HepG2 (cell line): ENCODE results near the gene TARBP2. TPM values are rescaled to one million over a fixed set of nuclear protein-coding genes. Genes with fewer than 3 reads are reported as not detected.

Source experiments
- ARHGAP35 ChIP-seq: sonication (generic); formaldehyde crosslinking; IDR thresholded peaks from 2 replicates; pipeline ENCODE4 v1.9.0; 2022; ENCODE audit warnings: mild to moderate bottlenecking, inconsistent platforms, moderate library complexity, missing genetic modification reagents, borderline replicate concordance
- DMAP1 ChIP-seq: IDR thresholded peaks from 2 replicates; pipeline ENCODE4 v1.6.1; 2016
- FOXA1 ChIP-seq, 2 experiments: fragments of 450-650 bp in 1 of 2; sonication (generic) in 1 of 2; formaldehyde crosslinking in 1 of 2; IDR thresholded peaks; 2 replicates each; pipeline versions ENCODE4 v1.4.0 to v1.6.1; 2016 to 2020; ENCODE audit warnings: missing genetic modification reagents in 1 of 2
- KAT8 ChIP-seq: IDR thresholded peaks from 2 replicates; pipeline ENCODE4 v1.6.1; 2016; ENCODE audit warnings: missing genetic modification reagents, missing compliant biosample characterization
- MLLT10 ChIP-seq: sonication (generic); formaldehyde crosslinking; IDR thresholded peaks from 2 replicates; pipeline ENCODE4 v1.4.0; 2020; ENCODE audit warnings: missing genetic modification reagents
- PHB2 ChIP-seq: fragments of 450-650 bp; IDR thresholded peaks from 2 replicates; pipeline ENCODE4 v1.6.1; 2018; ENCODE audit not compliant: partially characterized antibody
- PHF8 ChIP-seq: sonication (generic); formaldehyde crosslinking; IDR thresholded peaks from 2 replicates; pipeline ENCODE4 v1.5.0; 2020; ENCODE audit warnings: missing genetic modification reagents
- SUZ12 ChIP-seq: fragments of 150-350 bp; IDR thresholded peaks from 2 replicates; pipeline ENCODE4 v1.6.1; 2014; ENCODE audit warnings: low read depth, low read length
- ZNF12 ChIP-seq: sonication (generic); formaldehyde crosslinking; IDR thresholded peaks from 2 replicates; pipeline ENCODE4 v1.5.0; 2020; ENCODE audit warnings: missing genetic modification reagents
- ZNF136 ChIP-seq: sonication (generic); formaldehyde crosslinking; IDR thresholded peaks from 2 replicates; pipeline ENCODE4 v1.8.1; 2022; ENCODE audit warnings: low read depth, mild to moderate bottlenecking, moderate library complexity, missing genetic modification reagents
- ZNF510 ChIP-seq: sonication (generic); formaldehyde crosslinking; IDR thresholded peaks from 2 replicates; pipeline ENCODE4 v1.4.0; 2020; ENCODE audit warnings: low read depth, mild to moderate bottlenecking, missing genetic modification reagents
- ZNF543 ChIP-seq: sonication (generic); formaldehyde crosslinking; IDR thresholded peaks from 2 replicates; pipeline ENCODE4 v1.4.0; 2020; ENCODE audit warnings: mild to moderate bottlenecking, missing genetic modification reagents
- polyA plus RNA-seq, 8 experiments: library from polyadenylated mRNA; depleted of rRNA in 3 of 8; stranded (reverse) in 7 of 8; unstranded in 1 of 8; fragments of >200 nt; fragmentation: Illumina TruSeq in 4 of 8; extraction: Trizol in 4 of 8; gene quantifications; 2 replicates each; pipeline versions ENCODE4 v1.2.1 to v1.2.3, GENCODE V29; 2011 to 2016; ENCODE audit warnings: low read depth in 4 of 8, missing spikeins in 1 of 8, mixed read lengths in 1 of 8; ENCODE audit not compliant: insufficient read depth in 1 of 8
- total RNA-seq, 5 experiments: library from RNA; depleted of rRNA; stranded (reverse); fragments of >200 nt; fragmentation: Illumina TruSeq; extraction: Trizol; gene quantifications; 2 replicates each; pipeline ENCODE4 v1.2.3, GENCODE V29; 2016; ENCODE audit warnings: low read depth in 1 of 5
- TF ChIP-seq, protein P1 (sequence below): sonication (generic); formaldehyde crosslinking; IDR thresholded peaks from 2 replicates; pipeline ENCODE4 v1.4.0; 2020; ENCODE audit warnings: mild to moderate bottlenecking, missing genetic modification reagents
- TF ChIP-seq, protein P2 (sequence below): sonication (generic); formaldehyde crosslinking; IDR thresholded peaks from 2 replicates; pipeline ENCODE4 v1.4.0; 2020; ENCODE audit warnings: missing genetic modification reagents
- TF ChIP-seq, protein P3 (sequence below): sonication (generic); formaldehyde crosslinking; IDR thresholded peaks from 2 replicates; pipeline ENCODE4 v1.4.0; 2020; ENCODE audit warnings: missing genetic modification reagents
- TF ChIP-seq, protein P4 (sequence below): sonication (generic); formaldehyde crosslinking; IDR thresholded peaks from 2 replicates; pipeline ENCODE4 v1.5.0; 2020; ENCODE audit warnings: mild to moderate bottlenecking, missing genetic modification reagents, borderline replicate concordance
- TF ChIP-seq, protein P5 (sequence below): sonication (generic); formaldehyde crosslinking; conservative IDR thresholded peaks from 2 replicates; pipeline ENCODE4 v1.8.0; 2022; ENCODE audit warnings: low read depth, missing genetic modification reagents

TARBP2 gene
- total and polyA plus RNA-seq, 2 of the 13 experiments (the other 11 are each of a cell fraction or from before 2014, with no cell fraction given), result 47.0 to 55.5 TPM

DNA sequence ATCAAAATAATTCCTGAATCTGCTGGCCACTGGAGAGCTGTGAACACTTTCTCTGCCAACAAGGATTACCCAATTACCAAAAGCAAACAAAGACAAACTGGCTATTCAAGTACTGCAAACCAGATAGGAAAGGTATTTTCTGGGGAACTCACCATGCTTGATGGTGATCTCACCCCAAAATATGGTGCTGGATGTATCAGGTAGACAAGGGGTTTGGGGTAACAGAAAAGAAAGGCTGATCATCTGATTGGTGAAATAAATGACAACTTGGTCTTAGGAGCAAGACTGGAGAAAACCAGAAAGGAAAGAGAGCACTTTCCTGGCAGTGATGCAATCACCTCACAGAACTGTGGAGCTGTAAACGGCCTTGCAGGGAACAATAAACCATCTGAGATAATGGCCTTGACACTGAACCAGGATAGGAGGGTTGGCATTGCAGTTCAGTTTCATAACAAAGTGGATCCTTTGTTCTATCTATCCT is 37.2 kb downstream of the TARBP2 start (continued):
- TF ChIP-seq ZNF543 (CRISPR knock-in tag) (no peak), ZNF12 (CRISPR knock-in tag) (peak; percentile 44; the same call in 1 of the 2 replicates), ZNF510 (CRISPR knock-in tag) (no peak), PHB2 (no peak), SUZ12 (no peak), MLLT10 (CRISPR knock-in tag) (no peak), PHF8 (no peak), ARHGAP35 (CRISPR knock-in tag) (no peak), DMAP1 (CRISPR knock-in tag) (peak; percentile 26; the same call in 1 of the 2 replicates), KAT8 (CRISPR knock-in tag) (peak; percentile 87), FOXA1 (IDR thresholded peaks at IDR 0.05) (no peak), FOXA1 (CRISPR knock-in tag; IDR thresholded peaks at IDR 0.05) (peak; percentile 78), ZNF136 (CRISPR knock-in tag) (no peak)
- TF ChIP-seq, protein P1, sequence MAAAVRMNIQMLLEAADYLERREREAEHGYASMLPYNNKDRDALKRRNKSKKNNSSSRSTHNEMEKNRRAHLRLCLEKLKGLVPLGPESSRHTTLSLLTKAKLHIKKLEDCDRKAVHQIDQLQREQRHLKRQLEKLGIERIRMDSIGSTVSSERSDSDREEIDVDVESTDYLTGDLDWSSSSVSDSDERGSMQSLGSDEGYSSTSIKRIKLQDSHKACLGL (CRISPR knock-in tag), result no peak
- TF ChIP-seq, protein P2, sequence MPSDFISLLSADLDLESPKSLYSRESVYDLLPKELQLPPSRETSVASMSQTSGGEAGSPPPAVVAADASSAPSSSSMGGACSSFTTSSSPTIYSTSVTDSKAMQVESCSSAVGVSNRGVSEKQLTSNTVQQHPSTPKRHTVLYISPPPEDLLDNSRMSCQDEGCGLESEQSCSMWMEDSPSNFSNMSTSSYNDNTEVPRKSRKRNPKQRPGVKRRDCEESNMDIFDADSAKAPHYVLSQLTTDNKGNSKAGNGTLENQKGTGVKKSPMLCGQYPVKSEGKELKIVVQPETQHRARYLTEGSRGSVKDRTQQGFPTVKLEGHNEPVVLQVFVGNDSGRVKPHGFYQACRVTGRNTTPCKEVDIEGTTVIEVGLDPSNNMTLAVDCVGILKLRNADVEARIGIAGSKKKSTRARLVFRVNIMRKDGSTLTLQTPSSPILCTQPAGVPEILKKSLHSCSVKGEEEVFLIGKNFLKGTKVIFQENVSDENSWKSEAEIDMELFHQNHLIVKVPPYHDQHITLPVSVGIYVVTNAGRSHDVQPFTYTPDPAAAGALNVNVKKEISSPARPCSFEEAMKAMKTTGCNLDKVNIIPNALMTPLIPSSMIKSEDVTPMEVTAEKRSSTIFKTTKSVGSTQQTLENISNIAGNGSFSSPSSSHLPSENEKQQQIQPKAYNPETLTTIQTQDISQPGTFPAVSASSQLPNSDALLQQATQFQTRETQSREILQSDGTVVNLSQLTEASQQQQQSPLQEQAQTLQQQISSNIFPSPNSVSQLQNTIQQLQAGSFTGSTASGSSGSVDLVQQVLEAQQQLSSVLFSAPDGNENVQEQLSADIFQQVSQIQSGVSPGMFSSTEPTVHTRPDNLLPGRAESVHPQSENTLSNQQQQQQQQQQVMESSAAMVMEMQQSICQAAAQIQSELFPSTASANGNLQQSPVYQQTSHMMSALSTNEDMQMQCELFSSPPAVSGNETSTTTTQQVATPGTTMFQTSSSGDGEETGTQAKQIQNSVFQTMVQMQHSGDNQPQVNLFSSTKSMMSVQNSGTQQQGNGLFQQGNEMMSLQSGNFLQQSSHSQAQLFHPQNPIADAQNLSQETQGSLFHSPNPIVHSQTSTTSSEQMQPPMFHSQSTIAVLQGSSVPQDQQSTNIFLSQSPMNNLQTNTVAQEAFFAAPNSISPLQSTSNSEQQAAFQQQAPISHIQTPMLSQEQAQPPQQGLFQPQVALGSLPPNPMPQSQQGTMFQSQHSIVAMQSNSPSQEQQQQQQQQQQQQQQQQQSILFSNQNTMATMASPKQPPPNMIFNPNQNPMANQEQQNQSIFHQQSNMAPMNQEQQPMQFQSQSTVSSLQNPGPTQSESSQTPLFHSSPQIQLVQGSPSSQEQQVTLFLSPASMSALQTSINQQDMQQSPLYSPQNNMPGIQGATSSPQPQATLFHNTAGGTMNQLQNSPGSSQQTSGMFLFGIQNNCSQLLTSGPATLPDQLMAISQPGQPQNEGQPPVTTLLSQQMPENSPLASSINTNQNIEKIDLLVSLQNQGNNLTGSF, result no peak
- TF ChIP-seq, protein P3, sequence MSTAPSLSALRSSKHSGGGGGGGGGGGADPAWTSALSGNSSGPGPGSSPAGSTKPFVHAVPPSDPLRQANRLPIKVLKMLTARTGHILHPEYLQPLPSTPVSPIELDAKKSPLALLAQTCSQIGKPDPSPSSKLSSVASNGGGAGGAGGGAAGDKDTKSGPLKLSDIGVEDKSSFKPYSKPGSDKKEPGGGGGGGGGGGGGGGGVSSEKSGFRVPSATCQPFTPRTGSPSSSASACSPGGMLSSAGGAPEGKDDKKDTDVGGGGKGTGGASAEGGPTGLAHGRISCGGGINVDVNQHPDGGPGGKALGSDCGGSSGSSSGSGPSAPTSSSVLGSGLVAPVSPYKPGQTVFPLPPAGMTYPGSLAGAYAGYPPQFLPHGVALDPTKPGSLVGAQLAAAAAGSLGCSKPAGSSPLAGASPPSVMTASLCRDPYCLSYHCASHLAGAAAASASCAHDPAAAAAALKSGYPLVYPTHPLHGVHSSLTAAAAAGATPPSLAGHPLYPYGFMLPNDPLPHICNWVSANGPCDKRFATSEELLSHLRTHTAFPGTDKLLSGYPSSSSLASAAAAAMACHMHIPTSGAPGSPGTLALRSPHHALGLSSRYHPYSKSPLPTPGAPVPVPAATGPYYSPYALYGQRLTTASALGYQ (CRISPR knock-in tag), result peak; percentile 88
- TF ChIP-seq, protein P4, sequence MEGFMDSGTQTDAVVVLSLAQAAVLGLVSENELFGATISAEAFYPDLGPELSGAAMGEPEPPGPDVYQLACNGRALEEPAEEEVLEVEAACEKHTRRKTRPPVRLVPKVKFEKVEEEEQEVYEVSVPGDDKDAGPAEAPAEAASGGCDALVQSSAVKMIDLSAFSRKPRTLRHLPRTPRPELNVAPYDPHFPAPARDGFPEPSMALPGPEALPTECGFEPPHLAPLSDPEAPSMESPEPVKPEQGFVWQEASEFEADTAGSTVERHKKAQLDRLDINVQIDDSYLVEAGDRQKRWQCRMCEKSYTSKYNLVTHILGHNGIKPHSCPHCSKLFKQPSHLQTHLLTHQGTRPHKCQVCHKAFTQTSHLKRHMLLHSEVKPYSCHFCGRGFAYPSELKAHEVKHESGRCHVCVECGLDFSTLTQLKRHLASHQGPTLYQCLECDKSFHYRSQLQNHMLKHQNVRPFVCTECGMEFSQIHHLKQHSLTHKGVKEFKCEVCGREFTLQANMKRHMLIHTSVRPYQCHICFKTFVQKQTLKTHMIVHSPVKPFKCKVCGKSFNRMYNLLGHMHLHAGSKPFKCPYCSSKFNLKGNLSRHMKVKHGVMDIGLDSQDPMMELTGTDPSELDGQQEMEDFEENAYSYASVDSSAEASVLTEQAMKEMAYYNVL, result peak; percentile 84; the same call in 1 of the 2 replicates
- TF ChIP-seq, protein P5, sequence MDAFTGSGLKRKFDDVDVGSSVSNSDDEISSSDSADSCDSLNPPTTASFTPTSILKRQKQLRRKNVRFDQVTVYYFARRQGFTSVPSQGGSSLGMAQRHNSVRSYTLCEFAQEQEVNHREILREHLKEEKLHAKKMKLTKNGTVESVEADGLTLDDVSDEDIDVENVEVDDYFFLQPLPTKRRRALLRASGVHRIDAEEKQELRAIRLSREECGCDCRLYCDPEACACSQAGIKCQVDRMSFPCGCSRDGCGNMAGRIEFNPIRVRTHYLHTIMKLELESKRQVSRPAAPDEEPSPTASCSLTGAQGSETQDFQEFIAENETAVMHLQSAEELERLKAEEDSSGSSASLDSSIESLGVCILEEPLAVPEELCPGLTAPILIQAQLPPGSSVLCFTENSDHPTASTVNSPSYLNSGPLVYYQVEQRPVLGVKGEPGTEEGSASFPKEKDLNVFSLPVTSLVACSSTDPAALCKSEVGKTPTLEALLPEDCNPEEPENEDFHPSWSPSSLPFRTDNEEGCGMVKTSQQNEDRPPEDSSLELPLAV, result no peak
